Glutamatergic neuron (in vitro differentiated cells): ENCODE data around the gene RTKN2. TPM values are rescaled to one million over a fixed set of nuclear protein-coding genes. Genes with fewer than 3 reads are reported as not detected.

Experiments
- DNase-seq: peaks from one replicate; pipeline ENCODE4 v3.0.0; 2022
- H3K27ac Mint-ChIP-seq: one replicate; pipeline ENCODE4 v1.8.0; 2020; ENCODE audit warnings: mild to moderate bottlenecking, mixed read lengths, inconsistent platforms; ENCODE audit not compliant: unreplicated experiment
- H3K27me3 Mint-ChIP-seq: one replicate; pipeline ENCODE4 v1.8.0; 2020; ENCODE audit warnings: mild to moderate bottlenecking, moderate library complexity, mixed read lengths, inconsistent platforms; ENCODE audit not compliant: unreplicated experiment
- H3K36me3 Mint-ChIP-seq: one replicate; pipeline ENCODE4 v1.8.0; 2020; ENCODE audit warnings: mild to moderate bottlenecking, mixed read lengths, inconsistent platforms; ENCODE audit not compliant: unreplicated experiment
- H3K4me1 Mint-ChIP-seq: one replicate; pipeline ENCODE4 v1.8.0; 2020; ENCODE audit warnings: mild to moderate bottlenecking, low read depth, mixed read lengths, inconsistent platforms; ENCODE audit not compliant: unreplicated experiment
- H3K4me3 Mint-ChIP-seq: one replicate; pipeline ENCODE4 v1.8.0; 2020; ENCODE audit warnings: mild to moderate bottlenecking, mixed read lengths, inconsistent platforms; ENCODE audit not compliant: unreplicated experiment
- H3K9me3 Mint-ChIP-seq: one replicate; pipeline ENCODE4 v1.8.0; 2020; ENCODE audit warnings: mild to moderate bottlenecking, moderate library complexity, mixed read lengths, inconsistent platforms; ENCODE audit not compliant: unreplicated experiment
- total RNA-seq: library from RNA; stranded (reverse); fragmentation: NEBNext Ultra II Directional; extraction: Animal tissue kit (Norgen Biotek cat#: 25700); gene quantifications from one replicate; pipeline ENCODE4 v1.2.1, GENCODE V29; 2021; ENCODE audit not compliant: unreplicated experiment
- TF ChIP-seq, protein P1 (sequence below): fragments of 200-600 bp; sonication (generic); IDR thresholded peaks from one replicate; pipeline ENCODE4 v1.5.0; 2021; ENCODE audit not compliant: partially characterized antibody, unreplicated experiment

Gene RTKN2
- total RNA-seq, 1 donor from 2014 or later = 3.2 TPM

DNA sequence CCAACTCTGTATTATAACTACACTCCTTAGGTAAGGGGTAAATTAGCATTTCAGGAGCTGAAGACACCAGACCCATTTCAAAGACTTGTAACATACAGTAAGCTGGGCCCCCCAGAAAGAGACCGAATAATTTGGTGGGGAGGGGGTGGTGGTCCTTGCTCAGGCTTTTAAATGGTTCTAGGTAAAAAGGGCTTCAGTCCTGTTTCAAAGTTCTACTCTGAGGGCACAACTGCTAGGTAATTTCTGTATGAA lies 73.0 kb downstream of the RTKN2 start:
- H3K36me3 Mint-ChIP-seq = no peaks in the 10 kb centered on the region
- H3K4me1 Mint-ChIP-seq = no peaks in the 10 kb centered on the region
- TF ChIP-seq, protein P1, sequence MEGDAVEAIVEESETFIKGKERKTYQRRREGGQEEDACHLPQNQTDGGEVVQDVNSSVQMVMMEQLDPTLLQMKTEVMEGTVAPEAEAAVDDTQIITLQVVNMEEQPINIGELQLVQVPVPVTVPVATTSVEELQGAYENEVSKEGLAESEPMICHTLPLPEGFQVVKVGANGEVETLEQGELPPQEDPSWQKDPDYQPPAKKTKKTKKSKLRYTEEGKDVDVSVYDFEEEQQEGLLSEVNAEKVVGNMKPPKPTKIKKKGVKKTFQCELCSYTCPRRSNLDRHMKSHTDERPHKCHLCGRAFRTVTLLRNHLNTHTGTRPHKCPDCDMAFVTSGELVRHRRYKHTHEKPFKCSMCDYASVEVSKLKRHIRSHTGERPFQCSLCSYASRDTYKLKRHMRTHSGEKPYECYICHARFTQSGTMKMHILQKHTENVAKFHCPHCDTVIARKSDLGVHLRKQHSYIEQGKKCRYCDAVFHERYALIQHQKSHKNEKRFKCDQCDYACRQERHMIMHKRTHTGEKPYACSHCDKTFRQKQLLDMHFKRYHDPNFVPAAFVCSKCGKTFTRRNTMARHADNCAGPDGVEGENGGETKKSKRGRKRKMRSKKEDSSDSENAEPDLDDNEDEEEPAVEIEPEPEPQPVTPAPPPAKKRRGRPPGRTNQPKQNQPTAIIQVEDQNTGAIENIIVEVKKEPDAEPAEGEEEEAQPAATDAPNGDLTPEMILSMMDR = no peak
- no peak overlapping the region for H3K4me3 Mint-ChIP-seq
- DNase-seq = no peak
- H3K27me3 Mint-ChIP-seq = no peaks in the 10 kb centered on the region
- no peak overlapping the region for H3K27ac Mint-ChIP-seq
- no peaks in the 10 kb centered on the region for H3K9me3 Mint-ChIP-seq

DNA sequence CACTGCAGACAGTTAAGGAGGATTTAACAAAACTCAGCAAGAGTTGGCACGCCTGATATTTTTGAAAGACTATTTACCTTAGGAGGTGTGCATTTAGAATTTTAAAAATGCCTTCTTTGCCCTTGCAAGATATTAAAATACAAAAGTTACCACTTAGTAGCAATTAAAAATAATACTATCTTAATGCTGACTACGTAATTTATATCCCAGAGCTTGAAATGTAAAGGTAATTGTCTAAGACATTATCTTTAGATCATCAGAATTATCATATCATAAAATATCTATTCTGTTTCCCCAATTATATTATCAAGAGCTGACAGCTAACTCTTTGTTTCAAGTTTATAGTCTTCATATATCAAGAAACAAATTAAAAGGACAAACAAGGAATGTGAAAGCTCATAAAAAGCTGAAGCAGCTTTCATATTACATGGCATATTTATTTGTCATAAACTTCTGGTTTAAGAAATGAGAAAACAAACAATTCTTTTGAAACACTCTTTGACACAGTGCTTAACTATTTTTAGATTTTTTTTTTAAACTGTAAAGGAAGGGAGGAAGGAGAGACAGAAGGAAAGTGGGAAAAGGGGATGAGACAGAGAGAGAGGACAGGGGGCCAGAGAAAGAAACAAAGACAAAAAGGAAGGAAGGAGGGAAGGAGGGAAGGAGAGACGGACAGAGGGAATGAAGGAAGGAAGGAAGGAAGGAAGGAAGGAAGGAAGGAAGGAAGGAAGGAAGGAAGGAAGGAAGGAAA lies 73.5 kb downstream of the RTKN2 start:
- Mint-ChIP-seq H3K4me1 (no peaks in the 10 kb centered on the region), H3K9me3 (no peaks in the 10 kb centered on the region), H3K27ac (no peak overlapping the region), H3K36me3 (no peaks in the 10 kb centered on the region), H3K27me3 (no peaks in the 10 kb centered on the region), H3K4me3 (no peak overlapping the region)
- no peak for DNase-seq
- TF ChIP-seq, protein P1 = no peak

DNA sequence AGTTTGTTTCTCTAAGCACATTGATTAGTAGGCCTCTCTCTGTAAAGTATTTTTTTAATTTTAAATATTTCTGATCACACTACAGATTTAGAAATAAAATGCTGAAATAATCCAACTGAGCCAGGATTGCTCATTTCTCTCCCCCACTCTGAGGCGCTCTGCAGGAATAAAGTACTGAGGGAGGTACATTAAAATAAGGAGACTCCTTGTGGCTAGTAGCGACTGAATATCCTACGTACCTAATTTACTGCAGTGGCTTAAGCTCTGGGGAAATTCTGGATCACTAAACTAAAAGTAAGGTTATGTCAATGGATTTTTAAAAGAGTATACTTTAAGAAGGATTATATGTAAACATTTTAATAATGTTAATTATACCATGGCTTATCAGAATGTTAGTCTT lies 75.2 kb downstream of the RTKN2 start:
- Mint-ChIP-seq H3K9me3 (no peaks in the 10 kb centered on the region), H3K27me3 (no peaks in the 10 kb centered on the region), H3K4me1 (no peaks in the 10 kb centered on the region), H3K4me3 (no peak overlapping the region), H3K27ac (no peak overlapping the region), H3K36me3 (no peaks in the 10 kb centered on the region)
- no peak for DNase-seq
- TF ChIP-seq, protein P1 = no peak

DNA sequence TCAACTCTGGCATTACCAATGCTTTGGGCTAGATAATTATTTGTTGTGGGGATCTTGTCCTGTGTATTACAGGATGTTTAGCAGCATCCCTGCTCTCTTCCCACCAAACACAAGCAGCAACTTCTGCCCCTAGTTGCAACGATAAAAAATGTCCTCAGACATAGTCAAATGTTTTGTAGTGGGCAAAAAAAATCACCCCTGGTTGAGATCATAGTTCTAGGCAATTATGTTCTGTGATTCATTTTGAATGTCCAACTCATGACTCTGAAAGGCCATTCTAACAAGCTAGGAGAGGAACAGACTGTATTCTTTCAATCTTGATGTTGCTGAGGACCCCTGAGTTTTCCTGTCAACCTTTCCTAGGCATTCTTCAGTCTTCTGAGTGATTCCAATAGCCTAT lies 79.5 kb downstream of the RTKN2 start:
- Mint-ChIP-seq H3K27me3 (no peaks in the 10 kb centered on the region), H3K36me3 (no peaks in the 10 kb centered on the region), H3K4me3 (no peak overlapping the region), H3K4me1 (no peaks in the 10 kb centered on the region), H3K27ac (no peak overlapping the region), H3K9me3 (no peaks in the 10 kb centered on the region)
- TF ChIP-seq, protein P1 = no peak
- no peak for DNase-seq

DNA sequence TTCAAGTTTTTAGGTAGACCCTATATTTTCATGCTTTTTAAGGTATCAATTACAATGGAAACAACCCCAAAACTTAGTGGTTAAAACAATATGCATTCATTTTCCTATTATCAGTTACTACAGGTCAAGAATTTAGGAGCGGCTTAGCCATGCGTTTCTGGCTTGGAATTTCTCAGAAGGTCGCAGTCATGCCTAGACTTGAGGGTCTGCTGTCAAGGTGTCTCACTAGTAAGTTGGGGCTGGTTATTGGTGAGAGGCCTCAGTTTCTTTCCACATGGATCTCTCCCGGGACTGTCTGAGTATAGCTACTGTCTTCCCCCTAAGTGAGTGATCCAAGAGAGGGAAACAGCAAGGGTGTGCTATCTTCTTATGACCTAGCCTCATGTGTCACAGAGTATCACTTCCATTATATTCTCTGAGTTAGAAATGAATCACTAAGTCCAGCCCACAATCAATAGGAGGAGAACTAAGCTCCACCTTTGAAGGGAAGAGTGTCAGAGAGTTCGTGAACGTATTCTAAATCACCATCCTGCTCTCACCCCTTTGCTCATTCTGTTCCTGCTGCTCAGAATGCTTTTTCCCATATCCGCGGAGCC lies 80.5 kb downstream of the RTKN2 start:
- no peak overlapping the region for H3K4me3 Mint-ChIP-seq

More for the DNA sequence above, 80.5 kb downstream of the RTKN2 start:
- TF ChIP-seq, protein P1 = no peak
- H3K4me1 Mint-ChIP-seq = no peaks in the 10 kb centered on the region
- no peak for DNase-seq
- no peaks in the 10 kb centered on the region for H3K36me3 Mint-ChIP-seq
- H3K9me3 Mint-ChIP-seq = no peaks in the 10 kb centered on the region
- H3K27ac Mint-ChIP-seq = no peak overlapping the region
- no peaks in the 10 kb centered on the region for H3K27me3 Mint-ChIP-seq
